MV-4-11 (cell line): ENCODE data around the gene DRD4.

Source experiments
- DNase-seq: peaks from one replicate; lab custom pipeline; 2025; lab: John Stamatoyannopoulos, UW

DRD4 gene

GRCh38 chr11:636511-637332, at the start of gene DRD4:
DRD4 (plus strand) TSS chr11:637269; CDS start chr11:637305, 36 bp downstream.
- no peak for DNase-seq

- DNase-seq: no peak
Measured at GRCh38 chr11:587546-587945, 49.5 kb upstream of the DRD4 start.

GRCh38 chr11:587978-588380, 49.1 kb upstream of the DRD4 start:
- peak; percentile 94 for DNase-seq

- DNase-seq: no peak
Measured at GRCh38 chr11:589798-590197, 47.3 kb upstream of the DRD4 start.

- DNase-seq: no peak
Measured at GRCh38 chr11:590997-591396, 46.1 kb upstream of the DRD4 start.

GRCh38 chr11:592501-592900, 44.6 kb upstream of the DRD4 start:
- no peak for DNase-seq

- no peak for DNase-seq
Measured at GRCh38 chr11:592918-593317, 44.2 kb upstream of the DRD4 start.

GRCh38 chr11:593347-593746, 43.7 kb upstream of the DRD4 start:
- DNase-seq: no peak

GRCh38 chr11:595400-595799, 41.7 kb upstream of the DRD4 start:
- DNase-seq: no peak

GRCh38 chr11:596374-596773, 40.7 kb upstream of the DRD4 start:
- peak; percentile 29 for DNase-seq

GRCh38 chr11:597166-597725, 39.8 kb upstream of the DRD4 start:
- no peak for DNase-seq

- no peak for DNase-seq
Measured at GRCh38 chr11:598005-598680, 38.9 kb upstream of the DRD4 start.

GRCh38 chr11:601573-602245, 35.4 kb upstream of the DRD4 start:
- DNase-seq: no peak

GRCh38 chr11:603154-603553, 33.9 kb upstream of the DRD4 start:
- no peak for DNase-seq

GRCh38 chr11:605286-606129, 31.6 kb upstream of the DRD4 start:
- no peak for DNase-seq

GRCh38 chr11:606245-606644, 30.8 kb upstream of the DRD4 start:
- no peak for DNase-seq

- DNase-seq: no peak
Measured at GRCh38 chr11:607020-607780, 29.9 kb upstream of the DRD4 start.

GRCh38 chr11:607971-608659, 29.0 kb upstream of the DRD4 start:
- no peak for DNase-seq

- DNase-seq: no peak
Measured at GRCh38 chr11:608791-609251, 28.2 kb upstream of the DRD4 start.

GRCh38 chr11:609341-609811, 27.7 kb upstream of the DRD4 start:
- DNase-seq: no peak
